HG03039 (cell line): ENCODE data around the gene FCGR2B.
"Not testable (repeated sequence)": the region's sequence is repeated elsewhere in the genome, so short reads cannot be mapped to it uniquely, and the experiment has no call there.

Source experiments
- ATAC-seq: cut with Tn5 transposase; IDR thresholded peaks from one replicate; pipeline ENCODE4 v1.9.1; 2021; ENCODE audit warnings: mild to moderate bottlenecking, moderate library complexity; ENCODE audit not compliant: unreplicated experiment

FCGR2B gene

GRCh38 chr1:161702250-161702649 is 39.3 kb downstream of the FCGR2B start:
- ATAC-seq = no peak

- ATAC-seq = no peak
These were observed 42.6 kb downstream of the FCGR2B start for GRCh38 chr1:161705537-161705936.

GRCh38 chr1:161706113-161706481 is 43.2 kb downstream of the FCGR2B start:
- peak; percentile 7 for ATAC-seq

- peak; percentile 63 for ATAC-seq
These were observed 43.8 kb downstream of the FCGR2B start, which contains the start of gene FCRLA for GRCh38 chr1:161706482-161707347. Gene FCRLA, plus strand, starts transcription at chr1:161707229. Its CDS starts 36 bp downstream, at chr1:161707265.

- no peak for ATAC-seq
These were observed 44.6 kb downstream of the FCGR2B start for GRCh38 chr1:161707503-161707902.

- ATAC-seq = no peak
These were observed 46.4 kb downstream of the FCGR2B start for GRCh38 chr1:161709373-161709772.

GRCh38 chr1:161710560-161710959 is 47.6 kb downstream of the FCGR2B start:
- no peak for ATAC-seq

- ATAC-seq = no peak
These were observed 55.8 kb downstream of the FCGR2B start for GRCh38 chr1:161718559-161719324.

- ATAC-seq = no peak
These were observed 56.3 kb downstream of the FCGR2B start for GRCh38 chr1:161719325-161719611.

- ATAC-seq = no peak
These were observed 57.5 kb downstream of the FCGR2B start for GRCh38 chr1:161720422-161720821.

- ATAC-seq = no peak
These were observed 58.2 kb downstream of the FCGR2B start, which contains the start of gene FCRLB for GRCh38 chr1:161720956-161721737. Gene FCRLB, plus strand, starts transcription at chr1:161721544. Its CDS starts 1,129 bp downstream, at chr1:161722673.

- no peak for ATAC-seq
These were observed 58.9 kb downstream of the FCGR2B start for GRCh38 chr1:161721738-161722343.

GRCh38 chr1:161722406-161722805 is 59.5 kb downstream of the FCGR2B start:
- ATAC-seq = no peak

- ATAC-seq = no peak
These were observed 60.7 kb downstream of the FCGR2B start for GRCh38 chr1:161723459-161724141.

GRCh38 chr1:161725258-161725907 is 62.4 kb downstream of the FCGR2B start:
- ATAC-seq = not testable (repeated sequence)

GRCh38 chr1:161725908-161726472 is 63.0 kb downstream of the FCGR2B start:
- peak; percentile 10 for ATAC-seq

GRCh38 chr1:161726473-161727255 is 63.7 kb downstream of the FCGR2B start:
- peak; percentile 49 for ATAC-seq

GRCh38 chr1:161727256-161727924 is 64.4 kb downstream of the FCGR2B start:
- peak; percentile 8 for ATAC-seq
